MCF 10A (cell line): ENCODE results near the gene CMTM4. TPM values are rescaled to one million over a fixed set of nuclear protein-coding genes. Genes with fewer than 3 reads are reported as not detected.
A peak's percentile ranks its signal among the peaks of the same experiment; 100 is the strongest.

ENCODE experiments used
- BruUV-seq: library from RNA; stranded (reverse); fragments of 400-500 nt; replicated peaks from 2 replicates; lab custom pipeline; 2021; lab: Mats Ljungman, UMichigan
- CTCF ChIA-PET: fragments of 300-600 bp; sonication (Branson Sonifier 250); formaldehyde crosslinking; extraction: SDS; loops from one replicate; lab custom pipeline; 2021; ENCODE audit warnings: antibody characterized with exemption, inconsistent platforms; lab: Yijun Ruan, JAX
- POLR2A ChIA-PET: fragments of 300-600, 350-650 bp; sonication (Branson Sonifier 250); formaldehyde crosslinking; extraction: SDS; loops from one replicate; lab custom pipeline; 2020; ENCODE audit warnings: antibody characterized with exemption, inconsistent platforms; lab: Yijun Ruan, JAX
- DNase-seq: peaks from one replicate; pipeline ENCODE4 v3.0.0-alpha.2; 2018; ENCODE audit not compliant: unreplicated experiment
- H3K27ac Mint-ChIP-seq: one replicate; pipeline ENCODE4 v1.8.0; 2022; ENCODE audit warnings: mild to moderate bottlenecking, low read depth, mixed read lengths; ENCODE audit not compliant: unreplicated experiment
- H3K27me3 Mint-ChIP-seq: one replicate; pipeline ENCODE4 v1.8.0; 2022; ENCODE audit warnings: mixed read lengths; ENCODE audit not compliant: insufficient read depth, unreplicated experiment
- H3K36me3 Mint-ChIP-seq: one replicate; pipeline ENCODE4 v1.8.0; 2022; ENCODE audit warnings: mild to moderate bottlenecking, moderate library complexity, mixed read lengths; ENCODE audit not compliant: insufficient read depth, unreplicated experiment
- H3K4me1 Mint-ChIP-seq: one replicate; pipeline ENCODE4 v1.8.0; 2022; ENCODE audit warnings: mixed read lengths; ENCODE audit not compliant: insufficient read depth, unreplicated experiment
- H3K4me3 Mint-ChIP-seq: one replicate; pipeline ENCODE4 v1.8.0; 2022; ENCODE audit warnings: mild to moderate bottlenecking, moderate library complexity, mixed read lengths; ENCODE audit not compliant: unreplicated experiment
- H3K9me3 Mint-ChIP-seq: one replicate; pipeline ENCODE4 v1.8.0; 2022; ENCODE audit warnings: mixed read lengths; ENCODE audit not compliant: unreplicated experiment
- CTCF ChIP-seq: fragments of 200-600 bp; IDR thresholded peaks from one replicate; pipeline ENCODE4 v1.8.0; 2022; ENCODE audit warnings: antibody characterized with exemption, mild to moderate bottlenecking; ENCODE audit not compliant: unreplicated experiment
- intact Hi-C: fragments of 100-400 bp; cut with micrococcal nuclease; formaldehyde crosslinking; loops from 2 replicates; pipeline ENCODE4 v1.14.1; 2022
- total RNA-seq: library from RNA; stranded (reverse); gene quantifications from 2 replicates; pipeline ENCODE4 v1.2.3, GENCODE V29; 2022

The CMTM4 gene
- total RNA-seq, 1 experiment from 2014 or later: 27.2 TPM

- no peak for DNase-seq
- Mint-ChIP-seq H3K27ac (no peak overlapping the region), H3K4me3 (no peak overlapping the region), H3K9me3 (no peaks in the 10 kb centered on the region), H3K36me3 (peaks cover 18% of the 10 kb centered on the region), H3K27me3 (no peaks in the 10 kb centered on the region), H3K4me1 (peaks cover 20% of the 10 kb centered on the region)
- TF ChIP-seq CTCF: no peak
- CTCF ChIA-PET: interaction anchor here (0.7 kb wide), 1 partner anchor 105 kb away, joined by 3 read pairs; no protein-coding TSS in a partner anchor
- no TSS peak for BruUV-seq
- POLR2A ChIA-PET: no interaction called here
- intact Hi-C loops: no loop called here
Measured at GRCh38 chr16:66622863-66623262, 73.7 kb downstream of the CMTM4 start.

GRCh38 chr16:66621973-66622372 is 74.6 kb downstream of the CMTM4 start:
- no peak overlapping the region for H3K27ac Mint-ChIP-seq
- peaks cover 18% of the 10 kb centered on the region for H3K36me3 Mint-ChIP-seq
- peaks cover 29% of the 10 kb centered on the region for H3K4me1 Mint-ChIP-seq
- H3K4me3 Mint-ChIP-seq: no peak overlapping the region
- ChIA-PET CTCF (interaction anchor here (0.8 kb wide), 1 partner anchor 268 kb away, joined by 3 read pairs; no protein-coding TSS in a partner anchor), POLR2A (no interaction called here)
- BruUV-seq: no TSS peak
- DNase-seq: no peak
- H3K9me3 Mint-ChIP-seq: no peaks in the 10 kb centered on the region
- no peak for TF ChIP-seq CTCF
- H3K27me3 Mint-ChIP-seq: no peaks in the 10 kb centered on the region
- intact Hi-C loops: no loop called here

DNA sequence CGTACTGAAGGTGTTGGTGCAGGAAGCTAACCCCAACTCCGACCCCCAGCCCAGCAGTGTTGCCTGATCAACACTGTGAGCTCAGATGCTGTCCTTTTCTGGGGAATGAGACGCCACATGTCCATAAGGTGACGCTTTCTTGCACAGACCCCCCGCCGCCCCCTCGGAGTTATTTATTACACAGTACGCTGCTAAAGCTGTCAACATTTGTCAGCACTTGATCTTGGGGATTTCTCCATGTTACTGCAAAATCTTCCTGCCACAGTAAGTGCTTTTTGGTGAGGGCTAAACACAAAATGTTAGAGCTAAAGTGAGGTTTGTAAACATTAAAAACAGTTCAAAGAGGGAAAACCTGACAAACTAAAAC is 76.1 kb downstream of the CMTM4 start:
- Mint-ChIP-seq H3K4me1 (peaks cover 32% of the 10 kb centered on the region), H3K9me3 (no peaks in the 10 kb centered on the region), H3K4me3 (no peak overlapping the region), H3K27me3 (no peaks in the 10 kb centered on the region), H3K36me3 (peaks cover 18% of the 10 kb centered on the region), H3K27ac (no peak overlapping the region)
- DNase-seq: no peak
- intact Hi-C loops: no loop called here
- no peak for TF ChIP-seq CTCF
- CTCF ChIA-PET: interaction anchor here (0.6 to 4.0 kb wide), 7 partner anchors 10 to 206 kb away, joined by 3 to 19 read pairs (median 6); partner anchors contain the start of gene DYNC1LI2
- POLR2A ChIA-PET: interaction anchor here (0.8 to 3.3 kb wide), 2 partner anchors 15 to 19 kb away, joined by 3 to 18 read pairs; no protein-coding TSS in a partner anchor
- no TSS peak for BruUV-seq

GRCh38 chr16:66619534-66620428 is 76.8 kb downstream of the CMTM4 start:
- Mint-ChIP-seq H3K27ac (peak overlapping the region; percentile 31), H3K4me1 (peaks cover 32% of the 10 kb centered on the region), H3K27me3 (no peaks in the 10 kb centered on the region), H3K9me3 (no peaks in the 10 kb centered on the region), H3K4me3 (no peak overlapping the region), H3K36me3 (peaks cover 18% of the 10 kb centered on the region)
- ChIA-PET POLR2A (interaction anchor here (0.8 to 3.4 kb wide), 6 partner anchors 12 to 122 kb away, joined by 3 to 29 read pairs (median 10); no protein-coding TSS in a partner anchor), CTCF (interaction anchor here (0.6 to 4.0 kb wide), 9 partner anchors 9 to 205 kb away, joined by 3 to 19 read pairs (median 4); partner anchors contain the start of gene DYNC1LI2)
- DNase-seq: peak; percentile 28
- no peak for TF ChIP-seq CTCF
- intact Hi-C loops: no loop called here
- no TSS peak for BruUV-seq
